CD4-positive, alpha-beta T cell (primary cell): Measurements from ENCODE around the gene ATXN1. TPM values are rescaled to one million over a fixed set of nuclear protein-coding genes. Genes with fewer than 3 reads are reported as not detected.

Experiments
- ATAC-seq: fragments of 200-7000 bp; cut with Tn5 transposase; one replicate; pipeline ENCODE4 v1.10.0; 2022; ENCODE audit warnings: mild to moderate bottlenecking; ENCODE audit not compliant: poor library complexity
- CTCF ChIA-PET: fragments of 350-600 bp; sonication (Branson Sonifier 250); formaldehyde crosslinking; loops from one replicate; lab custom pipeline; 2021; ENCODE audit warnings: antibody characterized with exemption, inconsistent platforms; lab: Charles Lee
- POLR2A ChIA-PET: fragments of 350-600 bp; sonication (Branson Sonifier 250); formaldehyde crosslinking; loops from one replicate; lab custom pipeline; 2021; ENCODE audit warnings: antibody characterized with exemption, inconsistent platforms; lab: Charles Lee
- DNase-seq, 14 experiments: peaks; one replicate each; pipeline ENCODE4 v3.0.0-alpha.2; 2013 to 2020; ENCODE audit warnings: mixed read lengths in 2 of 14
- H3K27ac ChIP-seq, 2 donors: one replicate each; pipeline versions ENCODE4 v1.5.1 to v1.7.0; 2013; ENCODE audit warnings: low read length in 2 of 2, low read depth in 1 of 2, mild to moderate bottlenecking in 1 of 2
- H3K27me3 ChIP-seq, 2 experiments: 1 replicate in 1 of 2; 2 replicates in 1 of 2; pipeline versions ENCODE4 v1.6.1 to v1.7.0; 2013; ENCODE audit warnings: low read length in 2 of 2, control low read depth in 1 of 2, mild to moderate bottlenecking in 1 of 2, moderate library complexity in 1 of 2; ENCODE audit not compliant: insufficient read depth in 2 of 2, control insufficient read depth in 1 of 2
- H3K36me3 ChIP-seq: one replicate; pipeline ENCODE4 v1.6.1; 2013; ENCODE audit warnings: low read length, control low read depth; ENCODE audit not compliant: insufficient read depth
- H3K4me1 ChIP-seq: one replicate; pipeline ENCODE4 v1.6.1; 2013; ENCODE audit warnings: low read length, control low read depth; ENCODE audit not compliant: insufficient read depth
- H3K4me3 ChIP-seq: one replicate; pipeline ENCODE4 v1.5.1; 2013; ENCODE audit warnings: mild to moderate bottlenecking, low read length, moderate library complexity
- H3K9me3 ChIP-seq, 2 experiments: 1 replicate in 1 of 2; 2 replicates in 1 of 2; pipeline versions ENCODE4 v1.6.1 to v1.7.0; 2013; ENCODE audit warnings: low read length in 2 of 2, mild to moderate bottlenecking in 2 of 2, control low read depth in 1 of 2, moderate library complexity in 1 of 2; ENCODE audit not compliant: control insufficient read depth in 1 of 2, insufficient read depth in 1 of 2
- H3K27ac Mint-ChIP-seq: one replicate; pipeline ENCODE4 v1.8.0; 2020; ENCODE audit warnings: mixed read lengths
- H3K27me3 Mint-ChIP-seq: one replicate; pipeline ENCODE4 v1.8.0; 2021; ENCODE audit warnings: mixed read lengths
- H3K36me3 Mint-ChIP-seq: one replicate; pipeline ENCODE4 v1.8.0; 2021; ENCODE audit warnings: low read depth, mixed read lengths
- H3K4me1 Mint-ChIP-seq: one replicate; pipeline ENCODE4 v1.8.0; 2021; ENCODE audit warnings: low read depth, mixed read lengths
- H3K4me3 Mint-ChIP-seq: one replicate; pipeline ENCODE4 v1.8.0; 2020; ENCODE audit warnings: mild to moderate bottlenecking, mixed read lengths
- H3K9me3 Mint-ChIP-seq: one replicate; pipeline ENCODE4 v1.8.0; 2020; ENCODE audit warnings: mixed read lengths
- intact Hi-C, 2 experiments: fragments of 100-400 bp; cut with DNase I in 1 of 2; cut with micrococcal nuclease in 1 of 2; formaldehyde crosslinking; loops; one replicate each; pipeline versions ENCODE4 v1.15.1 to v1.9.0; 2023 to 2025; cut with DNase I, micrococcal nuclease
- total RNA-seq, 174 experiments: library from RNA in 2 of 174; stranded (reverse) in 2 of 174; gene quantifications; one replicate each; pipeline ENCODE4 v1.2.3 and lab custom pipeline; 2021 to 2026
- TF ChIP-seq, protein P1 (sequence below): fragments of 200-600 bp; IDR thresholded peaks from one replicate; pipeline ENCODE4 v1.8.0; 2022; ENCODE audit warnings: antibody characterized with exemption, mild to moderate bottlenecking

The ATXN1 gene
- total RNA-seq, 2 experiments from 2014 or later = 74.2 to 76.7 TPM

DNA sequence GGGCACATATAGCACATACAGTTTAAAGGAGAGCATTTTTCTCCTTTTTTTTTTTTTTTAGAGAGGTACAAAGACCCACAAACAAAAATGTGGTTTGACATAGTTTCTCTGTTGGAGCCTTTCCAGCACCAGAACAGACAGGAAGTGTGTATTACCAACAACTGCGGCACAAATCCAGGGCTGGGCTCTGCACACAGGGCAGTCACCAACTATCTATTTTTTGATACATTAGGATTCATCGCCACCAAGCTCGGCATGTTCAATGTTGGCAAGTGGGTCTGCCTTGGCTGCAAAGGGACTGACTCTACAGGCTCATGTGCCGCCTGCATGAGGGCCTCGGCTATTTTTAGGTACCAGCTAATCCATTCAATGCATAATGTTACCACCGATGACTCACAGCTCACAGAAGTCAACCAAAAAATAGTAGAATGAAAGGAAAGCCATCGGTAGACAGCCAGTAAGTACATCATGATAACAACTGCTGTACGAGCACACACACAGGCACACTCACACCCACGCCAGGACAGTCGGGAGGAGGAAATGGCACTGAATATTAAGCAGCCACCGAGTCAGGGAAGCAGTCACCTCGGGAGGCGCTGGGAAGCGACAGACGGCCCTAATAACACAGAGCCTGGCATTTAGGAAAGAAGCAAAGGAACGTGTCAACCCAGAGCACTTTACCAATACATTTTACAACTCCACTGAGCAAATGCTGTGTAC is 441.3 kb downstream of the ATXN1 start:
- POLR2A ChIA-PET = interaction anchor here (0.6 to 2.0 kb wide), 8 partner anchors 11 to 443 kb away, joined by 3 to 9 read pairs (median 4); partner anchors contain the start of gene MYLIP
- Histone ChIP-seq H3K4me1 (peaks cover 82% of the 10 kb centered on the region), H3K36me3 (peaks cover 4% of the 10 kb centered on the region), H3K27ac (peak overlapping the region; percentile 63 to 93), H3K27me3 (no peaks in the 10 kb centered on the region), H3K4me3 (peak overlapping the region; percentile 40), H3K9me3 (no peaks in the 10 kb centered on the region)
- Mint-ChIP-seq H3K27me3 (no peaks in the 10 kb centered on the region), H3K9me3 (no peaks in the 10 kb centered on the region), H3K4me1 (peaks cover 78% of the 10 kb centered on the region), H3K36me3 (no peaks in the 10 kb centered on the region), H3K27ac (peak overlapping the region; percentile 94), H3K4me3 (peak overlapping the region; percentile 70)
- intact Hi-C loops = loop anchor here (2.0 to 10.0 kb wide), 5 partner anchors 13 to 1073 kb away; partner anchors contain the start of genes JARID2 (in 1 of the 2) and MYLIP (in 1 of the 2)
- DNase-seq (peak; percentile 41 to 89 (median 62)), ATAC-seq (peak; percentile 55)
- CTCF ChIA-PET = interaction anchor here (1.8 to 4.5 kb wide), 3 partner anchors 13 to 443 kb away, joined by 7 to 47 read pairs (median 8); no protein-coding TSS in a partner anchor
- TF ChIP-seq, protein P1, sequence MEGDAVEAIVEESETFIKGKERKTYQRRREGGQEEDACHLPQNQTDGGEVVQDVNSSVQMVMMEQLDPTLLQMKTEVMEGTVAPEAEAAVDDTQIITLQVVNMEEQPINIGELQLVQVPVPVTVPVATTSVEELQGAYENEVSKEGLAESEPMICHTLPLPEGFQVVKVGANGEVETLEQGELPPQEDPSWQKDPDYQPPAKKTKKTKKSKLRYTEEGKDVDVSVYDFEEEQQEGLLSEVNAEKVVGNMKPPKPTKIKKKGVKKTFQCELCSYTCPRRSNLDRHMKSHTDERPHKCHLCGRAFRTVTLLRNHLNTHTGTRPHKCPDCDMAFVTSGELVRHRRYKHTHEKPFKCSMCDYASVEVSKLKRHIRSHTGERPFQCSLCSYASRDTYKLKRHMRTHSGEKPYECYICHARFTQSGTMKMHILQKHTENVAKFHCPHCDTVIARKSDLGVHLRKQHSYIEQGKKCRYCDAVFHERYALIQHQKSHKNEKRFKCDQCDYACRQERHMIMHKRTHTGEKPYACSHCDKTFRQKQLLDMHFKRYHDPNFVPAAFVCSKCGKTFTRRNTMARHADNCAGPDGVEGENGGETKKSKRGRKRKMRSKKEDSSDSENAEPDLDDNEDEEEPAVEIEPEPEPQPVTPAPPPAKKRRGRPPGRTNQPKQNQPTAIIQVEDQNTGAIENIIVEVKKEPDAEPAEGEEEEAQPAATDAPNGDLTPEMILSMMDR = no peak

DNA sequence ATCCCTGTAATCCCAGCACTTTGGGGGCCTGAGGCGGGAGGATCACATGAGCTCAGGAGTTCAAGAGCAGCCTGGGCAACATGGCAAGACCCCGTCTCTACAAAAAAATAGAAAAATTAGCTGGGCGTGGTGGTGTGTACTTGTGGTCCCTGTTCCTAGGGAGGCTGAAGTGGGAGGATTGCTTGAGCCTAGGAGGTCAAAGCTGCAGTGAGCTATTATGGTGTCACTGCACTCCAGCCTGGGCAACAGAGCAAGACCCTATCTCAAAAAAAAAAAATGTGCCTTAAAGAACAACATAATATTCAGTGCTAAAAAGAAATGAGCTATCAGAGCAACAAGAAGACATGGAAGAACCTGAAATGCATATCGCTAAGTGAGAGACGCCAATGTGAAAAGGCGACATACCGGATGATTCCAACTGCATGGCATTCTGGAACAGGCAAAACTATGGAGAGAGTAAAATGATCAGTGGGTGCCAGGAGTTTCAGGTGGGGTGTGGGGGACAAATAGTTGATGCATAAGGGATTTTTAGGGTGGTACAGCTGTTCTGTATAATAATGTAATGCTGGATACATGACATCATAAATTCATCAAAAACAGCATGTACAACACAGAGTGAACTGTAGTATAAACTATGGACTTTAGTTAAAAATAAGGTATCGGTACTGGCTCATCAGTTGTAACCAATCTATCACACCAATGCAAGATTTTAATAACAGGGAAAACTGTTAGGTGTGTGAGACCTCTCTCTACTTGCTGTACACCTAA is 442.1 kb downstream of the ATXN1 start:
- Histone ChIP-seq H3K36me3 (peaks cover 4% of the 10 kb centered on the region), H3K27ac (peak overlapping the region in 1 of 2 donors; percentile 93), H3K4me3 (no peak overlapping the region), H3K27me3 (no peaks in the 10 kb centered on the region), H3K4me1 (peaks cover 75% of the 10 kb centered on the region), H3K9me3 (no peaks in the 10 kb centered on the region)
- intact Hi-C loops = loop anchor here in 1 of 2 experiments (2.0 kb wide), 2 partner anchors 14 to 182 kb away; no protein-coding TSS in a partner anchor
- POLR2A ChIA-PET = interaction anchor here (0.6 to 2.0 kb wide), 9 partner anchors 10 to 765 kb away, joined by 3 to 9 read pairs (median 4); partner anchors contain the start of gene MYLIP
- Mint-ChIP-seq H3K9me3 (no peaks in the 10 kb centered on the region), H3K27me3 (no peaks in the 10 kb centered on the region), H3K27ac (peak overlapping the region; percentile 94), H3K36me3 (no peaks in the 10 kb centered on the region), H3K4me1 (peaks cover 72% of the 10 kb centered on the region), H3K4me3 (peak overlapping the region; percentile 70)
- TF ChIP-seq, protein P1 = no peak
- DNase-seq (no peak), ATAC-seq (no peak)
- CTCF ChIA-PET = interaction anchor here (0.8 to 4.5 kb wide), 4 partner anchors 14 to 452 kb away, joined by 3 to 47 read pairs (median 8); no protein-coding TSS in a partner anchor

DNA sequence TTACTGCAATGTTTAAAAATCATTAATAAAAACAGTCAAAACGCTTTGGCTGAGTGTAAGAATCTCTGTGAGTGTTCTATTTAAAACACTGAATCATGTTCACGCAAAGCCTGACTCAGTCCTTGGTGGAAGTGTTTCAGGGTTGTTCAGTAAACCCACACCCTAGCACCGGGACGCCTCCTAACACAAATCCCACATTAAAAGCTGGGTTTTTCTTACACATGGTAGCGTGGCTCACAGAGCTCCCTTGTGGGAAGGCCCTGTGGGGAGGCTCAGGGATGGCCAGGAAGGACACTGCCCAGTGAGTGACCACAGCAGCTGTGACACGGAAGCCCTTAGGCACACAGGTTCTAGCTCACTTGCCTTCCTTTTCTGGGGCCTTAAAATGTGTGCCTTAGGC is 442.7 kb downstream of the ATXN1 start:
- CTCF ChIA-PET = interaction anchor here (0.8 to 4.5 kb wide), 3 partner anchors 14 to 452 kb away, joined by 3 to 47 read pairs (median 7); no protein-coding TSS in a partner anchor
- no peaks in the 10 kb centered on the region for H3K27me3 Mint-ChIP-seq

More for the DNA sequence above, 442.7 kb downstream of the ATXN1 start:
- DNase-seq (peak in 3 of 14 experiments; percentile 36 to 50 (median 46)), ATAC-seq (no peak)
- intact Hi-C loops = loop anchor here in 1 of 2 experiments (2.0 kb wide), 2 partner anchors 14 to 182 kb away; no protein-coding TSS in a partner anchor
- POLR2A ChIA-PET = interaction anchor here (0.6 to 1.1 kb wide), 2 partner anchors 190 to 764 kb away, joined by 3 read pairs; partner anchors contain the start of gene MYLIP
- Histone ChIP-seq H3K4me1 (peaks cover 69% of the 10 kb centered on the region), H3K27ac (peak overlapping the region in 1 of 2 donors; percentile 23), H3K9me3 (no peaks in the 10 kb centered on the region), H3K36me3 (peaks cover 4% of the 10 kb centered on the region), H3K4me3 (no peak overlapping the region), H3K27me3 (no peaks in the 10 kb centered on the region)
- Mint-ChIP-seq H3K4me1 (peaks cover 69% of the 10 kb centered on the region), H3K4me3 (no peak overlapping the region), H3K9me3 (no peaks in the 10 kb centered on the region), H3K27ac (peak overlapping the region; percentile 94), H3K36me3 (no peaks in the 10 kb centered on the region)
- TF ChIP-seq, protein P1 = no peak
